Measurements from ENCODE around the gene ATF6B.
A peak's percentile ranks its signal among the peaks of the same experiment; 100 is the strongest.

ATF6B gene

GRCh38 chr6:32167154-32167760 is 39.2 kb upstream of the ATF6B start:
- DNase-seq, result no peak
- peak overlapping the region in 1 of 2 experiments; percentile 77 for H3K27ac ChIP-seq (ENCODE audit: insufficient read depth in 1 of 2, low read depth in 1 of 2, low read length in 2 of 2, poor library complexity in 1 of 2, severe bottlenecking in 2 of 2)
- POLR2A ChIA-PET, result no interaction called here
- no peaks in the 10 kb centered on the region for H3K4me1 ChIP-seq (ENCODE audit: control extremely low read depth in 1 of 4, control insufficient read depth in 4 of 4, insufficient read depth in 4 of 4, low read length in 3 of 4)
- no peak overlapping the region for H3K4me3 ChIP-seq (ENCODE audit: control insufficient read depth in 1 of 7, extremely low read depth in 1 of 7, insufficient read depth in 4 of 7, low read depth in 2 of 7, low read length in 6 of 7)
- H3K9me3 ChIP-seq (ENCODE audit: control extremely low read depth in 1 of 5, control insufficient read depth in 4 of 5, insufficient read depth in 2 of 5, low read depth in 1 of 5, low read length in 4 of 5), result no peaks in the 10 kb centered on the region
- peaks cover 13 to 78% (median 54%) of the 10 kb centered on the region in 4 experiments for H3K36me3 ChIP-seq (ENCODE audit: control insufficient read depth in 4 of 4, insufficient read depth in 4 of 4, low read length in 3 of 4)
- 98% methylated on average over 29 of the region's 32 CpGs for WGBS (ENCODE audit: insufficient coverage)
- CTCF ChIA-PET, result interaction anchor here (1.2 kb wide), 1 partner anchor 9 kb away, joined by 3 read pairs; no protein-coding TSS in a partner anchor
- no peaks in the 10 kb centered on the region for H3K27me3 ChIP-seq (replicated peaks in 2 of 5; ENCODE audit: control insufficient read depth in 4 of 5, insufficient read depth in 5 of 5, low read length in 4 of 5)

GRCh38 chr6:32166411-32167061 is 38.5 kb upstream of the ATF6B start:
- Histone ChIP-seq H3K27ac (ENCODE audit: insufficient read depth in 1 of 2, low read depth in 1 of 2, low read length in 2 of 2, poor library complexity in 1 of 2, severe bottlenecking in 2 of 2) (no peak overlapping the region), H3K4me1 (ENCODE audit: control extremely low read depth in 1 of 4, control insufficient read depth in 4 of 4, insufficient read depth in 4 of 4, low read length in 3 of 4) (no peaks in the 10 kb centered on the region), H3K9me3 (ENCODE audit: control extremely low read depth in 1 of 5, control insufficient read depth in 4 of 5, insufficient read depth in 2 of 5, low read depth in 1 of 5, low read length in 4 of 5) (no peaks in the 10 kb centered on the region), H3K4me3 (ENCODE audit: control insufficient read depth in 1 of 7, extremely low read depth in 1 of 7, insufficient read depth in 4 of 7, low read depth in 2 of 7, low read length in 6 of 7) (no peak overlapping the region), H3K36me3 (ENCODE audit: control insufficient read depth in 4 of 4, insufficient read depth in 4 of 4, low read length in 3 of 4) (peaks cover 13 to 78% (median 54%) of the 10 kb centered on the region in 4 experiments), H3K27me3 (replicated peaks in 2 of 5; ENCODE audit: control insufficient read depth in 4 of 5, insufficient read depth in 5 of 5, low read length in 4 of 5) (no peaks in the 10 kb centered on the region)
- 97% methylated on average over 22 of the region's 30 CpGs for WGBS (ENCODE audit: insufficient coverage)
- DNase-seq, result no peak
- CTCF ChIA-PET, result interaction anchor here (1.2 to 2.2 kb wide), 3 partner anchors 8 to 25 kb away, joined by 3 to 11 read pairs (median 3); no protein-coding TSS in a partner anchor
- POLR2A ChIA-PET, result interaction anchor here (0.7 kb wide), 1 partner anchor 533 kb away, joined by 3 read pairs; no protein-coding TSS in a partner anchor

GRCh38 chr6:32164295-32164694 is 36.2 kb upstream of the ATF6B start, which contains the start of gene EGFL8:
Gene EGFL8 (plus strand): TSS chr6:32164595. CDS start chr6:32166166, 1,571 bp downstream.
- CTCF ChIA-PET, result interaction anchor here (0.6 to 2.2 kb wide), 7 partner anchors 9 to 94 kb away, joined by 3 to 11 read pairs (median 3); no protein-coding TSS in a partner anchor
- DNase-seq, result no peak
- POLR2A ChIA-PET, result no interaction called here
- H3K9me3 ChIP-seq (ENCODE audit: control extremely low read depth in 1 of 5, control insufficient read depth in 4 of 5, insufficient read depth in 2 of 5, low read depth in 1 of 5, low read length in 4 of 5), result no peaks in the 10 kb centered on the region
- H3K4me1 ChIP-seq (ENCODE audit: control extremely low read depth in 1 of 4, control insufficient read depth in 4 of 4, insufficient read depth in 4 of 4, low read length in 3 of 4), result no peaks in the 10 kb centered on the region
- no peak within 1 kb of the TSS for H3K27ac ChIP-seq (ENCODE audit: insufficient read depth in 1 of 2, low read depth in 1 of 2, low read length in 2 of 2, poor library complexity in 1 of 2, severe bottlenecking in 2 of 2)
- peaks cover 7 to 56% (median 39%) of the 10 kb centered on the region in 4 experiments for H3K36me3 ChIP-seq (ENCODE audit: control insufficient read depth in 4 of 4, insufficient read depth in 4 of 4, low read length in 3 of 4)
- H3K4me3 ChIP-seq (ENCODE audit: control insufficient read depth in 1 of 7, extremely low read depth in 1 of 7, insufficient read depth in 4 of 7, low read depth in 2 of 7, low read length in 6 of 7), result no peak within 1 kb of the TSS
- H3K27me3 ChIP-seq (replicated peaks in 2 of 5; ENCODE audit: control insufficient read depth in 4 of 5, insufficient read depth in 5 of 5, low read length in 4 of 5), result no peaks in the 10 kb centered on the region

- ChIA-PET POLR2A (no interaction called here), CTCF (interaction anchor here (0.6 to 1.9 kb wide), 5 partner anchors 9 to 94 kb away, joined by 3 to 4 read pairs (median 3); no protein-coding TSS in a partner anchor)
- peaks cover 7 to 55% (median 37%) of the 10 kb centered on the region in 4 experiments for H3K36me3 ChIP-seq (ENCODE audit: control insufficient read depth in 4 of 4, insufficient read depth in 4 of 4, low read length in 3 of 4)
Observed at GRCh38 chr6:32163559-32164258, 35.7 kb upstream of the ATF6B start.

GRCh38 chr6:32158052-32158451 is 30.0 kb upstream of the ATF6B start:
- POLR2A ChIA-PET, result interaction anchor here (1.2 kb wide), 1 partner anchor 29 kb away, joined by 4 read pairs; no protein-coding TSS in a partner anchor
- Histone ChIP-seq H3K36me3 (ENCODE audit: control insufficient read depth in 4 of 4, insufficient read depth in 4 of 4, low read length in 3 of 4) (peaks cover 5 to 39% (median 26%) of the 10 kb centered on the region in 4 experiments), H3K27me3 (replicated peaks in 2 of 5; ENCODE audit: control insufficient read depth in 4 of 5, insufficient read depth in 5 of 5, low read length in 4 of 5) (no peaks in the 10 kb centered on the region), H3K4me1 (ENCODE audit: control extremely low read depth in 1 of 4, control insufficient read depth in 4 of 4, insufficient read depth in 4 of 4, low read length in 3 of 4) (peaks cover 0 to 26% (median 22%) of the 10 kb centered on the region in 4 experiments), H3K4me3 (ENCODE audit: control insufficient read depth in 1 of 7, extremely low read depth in 1 of 7, insufficient read depth in 4 of 7, low read depth in 2 of 7, low read length in 6 of 7) (no peak overlapping the region), H3K9me3 (ENCODE audit: control extremely low read depth in 1 of 5, control insufficient read depth in 4 of 5, insufficient read depth in 2 of 5, low read depth in 1 of 5, low read length in 4 of 5) (no peaks in the 10 kb centered on the region), H3K27ac (ENCODE audit: insufficient read depth in 1 of 2, low read depth in 1 of 2, low read length in 2 of 2, poor library complexity in 1 of 2, severe bottlenecking in 2 of 2) (no peak overlapping the region)
- CTCF ChIA-PET, result interaction anchor here (0.8 to 3.4 kb wide), 6 partner anchors 9 to 123 kb away, joined by 3 to 13 read pairs (median 3); no protein-coding TSS in a partner anchor
- no peak for DNase-seq

More at GRCh38 chr6:32163559-32164258, 35.7 kb upstream of the ATF6B start:
- WGBS (ENCODE audit: insufficient coverage), result 93% methylated on average over 6 of the region's 7 CpGs
- Histone ChIP-seq H3K4me1 (ENCODE audit: control extremely low read depth in 1 of 4, control insufficient read depth in 4 of 4, insufficient read depth in 4 of 4, low read length in 3 of 4) (no peaks in the 10 kb centered on the region), H3K9me3 (ENCODE audit: control extremely low read depth in 1 of 5, control insufficient read depth in 4 of 5, insufficient read depth in 2 of 5, low read depth in 1 of 5, low read length in 4 of 5) (no peaks in the 10 kb centered on the region), H3K4me3 (ENCODE audit: control insufficient read depth in 1 of 7, extremely low read depth in 1 of 7, insufficient read depth in 4 of 7, low read depth in 2 of 7, low read length in 6 of 7) (no peak overlapping the region), H3K27me3 (replicated peaks in 2 of 5; ENCODE audit: control insufficient read depth in 4 of 5, insufficient read depth in 5 of 5, low read length in 4 of 5) (no peaks in the 10 kb centered on the region), H3K27ac (ENCODE audit: insufficient read depth in 1 of 2, low read depth in 1 of 2, low read length in 2 of 2, poor library complexity in 1 of 2, severe bottlenecking in 2 of 2) (no peak overlapping the region)
- no peak for DNase-seq

- H3K4me1 ChIP-seq (ENCODE audit: control extremely low read depth in 1 of 4, control insufficient read depth in 4 of 4, insufficient read depth in 4 of 4, low read length in 3 of 4), result peaks cover 0 to 34% (median 31%) of the 10 kb centered on the region in 4 experiments
- CTCF ChIA-PET, result no interaction called here
- no peak overlapping the region for H3K27ac ChIP-seq (ENCODE audit: insufficient read depth in 1 of 2, low read depth in 1 of 2, low read length in 2 of 2, poor library complexity in 1 of 2, severe bottlenecking in 2 of 2)
- H3K27me3 ChIP-seq (replicated peaks in 2 of 5; ENCODE audit: control insufficient read depth in 4 of 5, insufficient read depth in 5 of 5, low read length in 4 of 5), result peaks cover 0 to 1% (median 0%) of the 10 kb centered on the region in 5 experiments
- no peak for DNase-seq
- POLR2A ChIA-PET, result interaction anchor here (0.6 to 1.2 kb wide), 2 partner anchors 9 to 30 kb away, joined by 3 to 4 read pairs; no protein-coding TSS in a partner anchor
- peaks cover 5 to 31% (median 19%) of the 10 kb centered on the region in 4 experiments for H3K36me3 ChIP-seq (ENCODE audit: control insufficient read depth in 4 of 4, insufficient read depth in 4 of 4, low read length in 3 of 4)
- H3K9me3 ChIP-seq (ENCODE audit: control extremely low read depth in 1 of 5, control insufficient read depth in 4 of 5, insufficient read depth in 2 of 5, low read depth in 1 of 5, low read length in 4 of 5), result no peaks in the 10 kb centered on the region
- no peak overlapping the region for H3K4me3 ChIP-seq (ENCODE audit: control insufficient read depth in 1 of 7, extremely low read depth in 1 of 7, insufficient read depth in 4 of 7, low read depth in 2 of 7, low read length in 6 of 7)
- 96% methylated on average over 4 of the region's 9 CpGs for WGBS (ENCODE audit: insufficient coverage)
Observed at GRCh38 chr6:32156891-32157290, 28.8 kb upstream of the ATF6B start.

Data from common myeloid progenitor, CD34-positive (primary cell).